ENCODE results near the gene TUBGCP3. TPM values are rescaled to one million over a fixed set of nuclear protein-coding genes. Genes with fewer than 3 reads are reported as not detected.

The TUBGCP3 gene
- total and polyA plus RNA-seq, 4 donors = 6.7 to 31.0 (median 17.3) TPM

GRCh38 chr13:112443191-112443994 lies 144.6 kb downstream of the TUBGCP3 start:
- Histone ChIP-seq H3K27ac (ENCODE audit: low read depth in 1 of 2, low read length in 2 of 2) (no peak overlapping the region), H3K9ac (ENCODE audit: low read depth in 1 of 2, low read length in 2 of 2) (no peak overlapping the region), H3K4me3 (ENCODE audit: low read depth in 1 of 3, low read length in 3 of 3) (no peak overlapping the region), H3K36me3 (ENCODE audit: control insufficient read depth in 4 of 4, insufficient read depth in 3 of 4, low read depth in 1 of 4, low read length in 3 of 4) (no peaks in the 10 kb centered on the region), H3K9me3 (ENCODE audit: control insufficient read depth in 4 of 4, low read length in 3 of 4) (no peaks in the 10 kb centered on the region), H3K4me1 (ENCODE audit: control insufficient read depth in 4 of 4, insufficient read depth in 4 of 4, low read length in 3 of 4) (no peaks in the 10 kb centered on the region), H3K27me3 (ENCODE audit: control insufficient read depth in 4 of 4, insufficient read depth in 4 of 4, low read length in 3 of 4) (no peaks in the 10 kb centered on the region)
- peak; percentile 34 for DNase-seq (ENCODE audit: low spot score)
- 45% methylated on average over 31 of the region's 31 CpGs for WGBS
- TF ChIP-seq, protein P1, sequence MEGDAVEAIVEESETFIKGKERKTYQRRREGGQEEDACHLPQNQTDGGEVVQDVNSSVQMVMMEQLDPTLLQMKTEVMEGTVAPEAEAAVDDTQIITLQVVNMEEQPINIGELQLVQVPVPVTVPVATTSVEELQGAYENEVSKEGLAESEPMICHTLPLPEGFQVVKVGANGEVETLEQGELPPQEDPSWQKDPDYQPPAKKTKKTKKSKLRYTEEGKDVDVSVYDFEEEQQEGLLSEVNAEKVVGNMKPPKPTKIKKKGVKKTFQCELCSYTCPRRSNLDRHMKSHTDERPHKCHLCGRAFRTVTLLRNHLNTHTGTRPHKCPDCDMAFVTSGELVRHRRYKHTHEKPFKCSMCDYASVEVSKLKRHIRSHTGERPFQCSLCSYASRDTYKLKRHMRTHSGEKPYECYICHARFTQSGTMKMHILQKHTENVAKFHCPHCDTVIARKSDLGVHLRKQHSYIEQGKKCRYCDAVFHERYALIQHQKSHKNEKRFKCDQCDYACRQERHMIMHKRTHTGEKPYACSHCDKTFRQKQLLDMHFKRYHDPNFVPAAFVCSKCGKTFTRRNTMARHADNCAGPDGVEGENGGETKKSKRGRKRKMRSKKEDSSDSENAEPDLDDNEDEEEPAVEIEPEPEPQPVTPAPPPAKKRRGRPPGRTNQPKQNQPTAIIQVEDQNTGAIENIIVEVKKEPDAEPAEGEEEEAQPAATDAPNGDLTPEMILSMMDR (IDR thresholded peaks at IDR 0.05; ENCODE audit: low read depth, low read length, missing input control) = peak; percentile 30
- TF ChIP-seq ATF3 (IDR thresholded peaks at IDR 0.05) (no peak), RAD21 (IDR thresholded peaks at IDR 0.05) (peak in 1 of 2 donors; percentile 43)

- peak; percentile 30 for DNase-seq (ENCODE audit: low spot score)
Measured at GRCh38 chr13:112442483-112443090, 145.4 kb downstream of the TUBGCP3 start.

More at GRCh38 chr13:112442483-112443090, 145.4 kb downstream of the TUBGCP3 start:
- H3K4me3 ChIP-seq (ENCODE audit: low read depth in 1 of 3, low read length in 3 of 3) = no peak overlapping the region
- H3K27ac ChIP-seq (ENCODE audit: low read depth in 1 of 2, low read length in 2 of 2) = no peak overlapping the region
- H3K4me1 ChIP-seq (ENCODE audit: control insufficient read depth in 4 of 4, insufficient read depth in 4 of 4, low read length in 3 of 4) = no peaks in the 10 kb centered on the region
- no peaks in the 10 kb centered on the region for H3K36me3 ChIP-seq (ENCODE audit: control insufficient read depth in 4 of 4, insufficient read depth in 3 of 4, low read depth in 1 of 4, low read length in 3 of 4)
- WGBS = 68% methylated on average over 21 of the region's 21 CpGs
- H3K9me3 ChIP-seq (ENCODE audit: control insufficient read depth in 4 of 4, low read length in 3 of 4) = peaks cover 0 to 6% (median 2%) of the 10 kb centered on the region in 4 donors
- H3K9ac ChIP-seq (ENCODE audit: low read depth in 1 of 2, low read length in 2 of 2) = no peak overlapping the region
- H3K27me3 ChIP-seq (ENCODE audit: control insufficient read depth in 4 of 4, insufficient read depth in 4 of 4, low read length in 3 of 4) = no peaks in the 10 kb centered on the region
- no peak for TF ChIP-seq SP1 (IDR thresholded peaks at IDR 0.05)
- no peak for TF ChIP-seq JUND (IDR thresholded peaks at IDR 0.05)
- no peak for TF ChIP-seq RXRA (IDR thresholded peaks at IDR 0.05)
- TF ChIP-seq, protein P2, sequence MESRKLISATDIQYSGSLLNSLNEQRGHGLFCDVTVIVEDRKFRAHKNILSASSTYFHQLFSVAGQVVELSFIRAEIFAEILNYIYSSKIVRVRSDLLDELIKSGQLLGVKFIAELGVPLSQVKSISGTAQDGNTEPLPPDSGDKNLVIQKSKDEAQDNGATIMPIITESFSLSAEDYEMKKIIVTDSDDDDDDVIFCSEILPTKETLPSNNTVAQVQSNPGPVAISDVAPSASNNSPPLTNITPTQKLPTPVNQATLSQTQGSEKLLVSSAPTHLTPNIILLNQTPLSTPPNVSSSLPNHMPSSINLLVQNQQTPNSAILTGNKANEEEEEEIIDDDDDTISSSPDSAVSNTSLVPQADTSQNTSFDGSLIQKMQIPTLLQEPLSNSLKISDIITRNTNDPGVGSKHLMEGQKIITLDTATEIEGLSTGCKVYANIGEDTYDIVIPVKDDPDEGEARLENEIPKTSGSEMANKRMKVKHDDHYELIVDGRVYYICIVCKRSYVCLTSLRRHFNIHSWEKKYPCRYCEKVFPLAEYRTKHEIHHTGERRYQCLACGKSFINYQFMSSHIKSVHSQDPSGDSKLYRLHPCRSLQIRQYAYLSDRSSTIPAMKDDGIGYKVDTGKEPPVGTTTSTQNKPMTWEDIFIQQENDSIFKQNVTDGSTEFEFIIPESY (IDR thresholded peaks at IDR 0.05) = no peak
- no peak for TF ChIP-seq ATF3 (IDR thresholded peaks at IDR 0.05)
- TF ChIP-seq HNF4G (IDR thresholded peaks at IDR 0.05) = no peak
- TF ChIP-seq, protein P3, sequence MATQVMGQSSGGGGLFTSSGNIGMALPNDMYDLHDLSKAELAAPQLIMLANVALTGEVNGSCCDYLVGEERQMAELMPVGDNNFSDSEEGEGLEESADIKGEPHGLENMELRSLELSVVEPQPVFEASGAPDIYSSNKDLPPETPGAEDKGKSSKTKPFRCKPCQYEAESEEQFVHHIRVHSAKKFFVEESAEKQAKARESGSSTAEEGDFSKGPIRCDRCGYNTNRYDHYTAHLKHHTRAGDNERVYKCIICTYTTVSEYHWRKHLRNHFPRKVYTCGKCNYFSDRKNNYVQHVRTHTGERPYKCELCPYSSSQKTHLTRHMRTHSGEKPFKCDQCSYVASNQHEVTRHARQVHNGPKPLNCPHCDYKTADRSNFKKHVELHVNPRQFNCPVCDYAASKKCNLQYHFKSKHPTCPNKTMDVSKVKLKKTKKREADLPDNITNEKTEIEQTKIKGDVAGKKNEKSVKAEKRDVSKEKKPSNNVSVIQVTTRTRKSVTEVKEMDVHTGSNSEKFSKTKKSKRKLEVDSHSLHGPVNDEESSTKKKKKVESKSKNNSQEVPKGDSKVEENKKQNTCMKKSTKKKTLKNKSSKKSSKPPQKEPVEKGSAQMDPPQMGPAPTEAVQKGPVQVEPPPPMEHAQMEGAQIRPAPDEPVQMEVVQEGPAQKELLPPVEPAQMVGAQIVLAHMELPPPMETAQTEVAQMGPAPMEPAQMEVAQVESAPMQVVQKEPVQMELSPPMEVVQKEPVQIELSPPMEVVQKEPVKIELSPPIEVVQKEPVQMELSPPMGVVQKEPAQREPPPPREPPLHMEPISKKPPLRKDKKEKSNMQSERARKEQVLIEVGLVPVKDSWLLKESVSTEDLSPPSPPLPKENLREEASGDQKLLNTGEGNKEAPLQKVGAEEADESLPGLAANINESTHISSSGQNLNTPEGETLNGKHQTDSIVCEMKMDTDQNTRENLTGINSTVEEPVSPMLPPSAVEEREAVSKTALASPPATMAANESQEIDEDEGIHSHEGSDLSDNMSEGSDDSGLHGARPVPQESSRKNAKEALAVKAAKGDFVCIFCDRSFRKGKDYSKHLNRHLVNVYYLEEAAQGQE (IDR thresholded peaks at IDR 0.05) = no peak
- TF ChIP-seq FOXA1 (IDR thresholded peaks at IDR 0.05) = no peak
- no peak for TF ChIP-seq YY1 (IDR thresholded peaks at IDR 0.05)
- TF ChIP-seq, protein P1 (IDR thresholded peaks at IDR 0.05; ENCODE audit: low read depth, low read length, missing input control) = no peak
- TF ChIP-seq EGR1 (IDR thresholded peaks at IDR 0.05; ENCODE audit: low read depth in 2 of 2) = no peak
- no peak for TF ChIP-seq RAD21 (IDR thresholded peaks at IDR 0.05)
- TF ChIP-seq NR2F2 (IDR thresholded peaks at IDR 0.05) = no peak
- no peak for TF ChIP-seq TAF1 (conservative IDR thresholded peaks at IDR 0.05)
